Stimulated activated CD8-positive, alpha-beta memory T cell treated with anti-CD3 and anti-CD28 coated beads, Interleukin-4, amount 100 ng/mL, for 24 hours (primary cell): ENCODE data around the gene CAPZB.

ENCODE experiments used
- DNase-seq: peaks from one replicate; pipeline ENCODE4 v3.0.0-alpha.2; 2020; ENCODE audit warnings: low read depth

The CAPZB gene

DNA sequence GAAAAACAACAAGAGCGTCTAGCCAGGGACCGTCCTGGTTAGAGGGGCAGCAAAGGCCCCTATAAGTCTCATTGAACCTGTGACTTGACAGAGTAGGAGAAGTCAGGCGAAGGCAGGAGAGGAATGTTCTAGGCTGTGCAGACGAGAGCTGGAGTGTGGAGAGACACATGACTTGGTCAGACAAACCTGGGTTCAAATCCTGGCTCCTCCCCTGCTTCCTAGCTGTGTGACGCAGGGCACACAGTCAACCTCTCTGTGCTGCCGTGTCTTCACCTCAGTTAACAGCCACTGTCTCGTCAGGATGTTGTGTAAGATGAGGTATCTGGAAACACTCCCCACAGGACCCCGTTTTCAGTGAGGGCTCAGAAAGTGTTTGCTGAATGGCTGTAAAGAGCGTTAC is 157.6 kb downstream of the CAPZB start:
- DNase-seq = no peak

DNA sequence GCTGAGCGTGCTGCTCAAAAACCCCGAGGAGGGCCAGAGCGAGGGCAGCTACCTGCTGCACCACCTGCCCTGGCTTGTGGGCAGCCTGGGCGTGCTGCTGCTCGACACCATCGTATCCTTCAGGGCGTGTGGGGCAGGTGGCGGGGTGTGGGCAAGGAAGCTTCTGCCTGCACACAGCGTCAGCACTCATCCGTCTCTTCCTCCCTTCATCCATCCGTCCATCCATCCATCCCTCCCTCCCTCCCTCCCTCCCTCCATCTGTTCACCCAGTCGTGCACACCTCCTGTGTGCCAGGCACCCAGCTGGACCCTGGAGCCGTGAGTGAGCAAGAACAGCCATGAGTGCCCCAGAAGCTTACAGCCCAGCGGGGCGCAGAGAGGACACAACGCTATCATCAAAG is 158.0 kb downstream of the CAPZB start:
- no peak for DNase-seq

- DNase-seq = no peak
Observed at GRCh38 chr1:19326748-19327065, 158.6 kb downstream of the CAPZB start.

GRCh38 chr1:19325958-19326747 is 159.2 kb downstream of the CAPZB start:
- no peak for DNase-seq

DNA sequence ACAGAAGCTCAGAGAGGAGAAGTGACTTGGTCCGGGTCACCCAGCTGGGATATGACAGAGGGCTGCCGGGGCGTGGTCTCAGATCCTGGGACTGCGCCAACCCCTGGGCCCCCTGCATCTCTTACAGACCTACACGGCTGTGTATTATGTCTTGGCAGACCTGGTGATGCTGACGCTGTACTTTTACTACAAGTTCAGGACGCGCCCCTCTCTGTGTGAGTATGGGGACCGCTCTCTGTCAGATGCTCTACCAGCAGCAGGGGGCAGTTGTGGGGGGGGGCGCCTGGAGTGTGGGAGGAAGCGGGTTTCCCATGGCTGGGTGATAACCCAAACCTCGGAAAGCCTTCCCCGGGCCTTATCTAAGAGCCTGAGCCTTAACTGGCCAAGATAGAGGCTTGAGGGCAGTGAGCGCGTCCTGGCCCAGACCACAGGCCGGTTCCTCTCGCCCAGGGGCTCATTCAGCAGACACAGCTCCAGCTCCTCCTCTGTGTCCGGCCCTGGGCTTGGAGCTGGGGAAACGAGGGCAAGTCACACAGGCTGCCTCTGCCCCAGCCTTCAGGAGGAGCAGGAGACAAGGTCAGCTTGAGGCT is 159.9 kb downstream of the CAPZB start:
- DNase-seq = no peak

DNA sequence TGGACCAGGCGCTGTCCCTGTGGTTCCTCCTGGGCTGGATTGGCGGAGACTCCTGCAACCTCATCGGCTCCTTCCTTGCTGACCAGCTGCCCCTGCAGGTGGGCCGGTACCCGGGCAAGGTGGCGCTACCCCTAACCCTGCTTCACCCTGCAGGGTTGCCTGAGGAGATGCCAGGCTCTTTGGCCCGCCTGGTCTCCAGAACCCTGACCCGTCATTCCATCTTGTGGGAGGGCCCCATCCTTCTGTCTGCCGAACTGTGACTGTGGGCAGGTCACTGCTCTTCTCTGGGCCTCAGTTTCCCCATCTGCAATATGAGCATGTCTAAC is 160.7 kb downstream of the CAPZB start:
- DNase-seq = no peak

DNA sequence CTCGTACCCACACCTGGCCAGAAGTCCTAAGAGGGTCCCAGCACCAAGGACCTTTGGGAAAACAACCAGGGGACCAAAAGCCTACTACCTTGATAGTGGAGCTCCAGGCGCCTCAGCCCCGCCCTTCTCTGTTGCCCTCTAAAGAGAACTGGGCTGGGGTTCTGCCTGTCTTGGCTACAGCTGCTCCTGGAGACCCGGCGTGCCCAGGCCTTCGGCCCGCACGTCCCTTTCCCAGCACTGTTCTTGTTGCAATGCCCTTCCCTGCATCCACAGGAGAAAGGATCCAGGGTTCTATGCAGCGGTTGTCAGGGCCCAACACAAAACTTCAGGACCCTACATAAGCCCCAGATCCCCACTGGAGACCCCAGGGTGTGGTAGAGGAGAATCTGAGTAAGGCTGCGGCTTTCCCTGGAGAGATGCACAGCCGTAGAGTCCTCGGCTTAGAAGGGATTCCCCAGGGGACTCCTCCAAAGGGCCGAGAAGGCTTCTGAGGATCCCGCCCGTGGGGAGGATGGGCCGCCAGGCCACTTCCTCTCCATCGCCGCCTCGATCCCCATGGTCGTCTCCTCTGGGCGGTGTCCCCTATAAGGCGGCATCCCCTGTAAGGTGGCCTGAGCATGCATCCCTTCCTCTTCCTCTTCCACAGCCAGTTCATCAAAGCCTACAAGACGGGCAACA is 161.2 kb downstream of the CAPZB start:
- DNase-seq = no peak

DNA sequence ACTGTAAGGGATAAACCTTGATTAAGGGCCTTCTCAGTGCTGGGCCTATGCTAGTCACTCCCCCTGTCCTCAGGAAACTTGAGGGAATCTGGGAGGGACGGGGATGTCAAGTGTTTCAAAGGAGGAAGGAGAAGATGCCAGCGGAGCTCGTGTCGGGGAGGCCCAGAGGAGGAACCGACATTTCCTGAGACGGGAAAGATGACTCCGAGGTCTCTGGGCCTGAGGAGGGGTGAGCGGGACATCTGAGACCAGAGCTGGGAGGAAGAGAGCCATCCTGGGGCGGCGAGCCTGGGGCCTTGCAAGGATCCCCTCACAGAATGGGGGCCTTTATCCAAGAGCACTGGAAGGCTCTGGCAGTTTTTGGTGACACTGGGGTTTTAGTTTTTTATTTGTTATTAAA is 162.9 kb downstream of the CAPZB start:
- no peak for DNase-seq

- no peak for DNase-seq
Observed at GRCh38 chr1:19321071-19321470, 164.3 kb downstream of the CAPZB start.

- DNase-seq = no peak
Observed at GRCh38 chr1:19319196-19319595, 166.1 kb downstream of the CAPZB start.

DNA sequence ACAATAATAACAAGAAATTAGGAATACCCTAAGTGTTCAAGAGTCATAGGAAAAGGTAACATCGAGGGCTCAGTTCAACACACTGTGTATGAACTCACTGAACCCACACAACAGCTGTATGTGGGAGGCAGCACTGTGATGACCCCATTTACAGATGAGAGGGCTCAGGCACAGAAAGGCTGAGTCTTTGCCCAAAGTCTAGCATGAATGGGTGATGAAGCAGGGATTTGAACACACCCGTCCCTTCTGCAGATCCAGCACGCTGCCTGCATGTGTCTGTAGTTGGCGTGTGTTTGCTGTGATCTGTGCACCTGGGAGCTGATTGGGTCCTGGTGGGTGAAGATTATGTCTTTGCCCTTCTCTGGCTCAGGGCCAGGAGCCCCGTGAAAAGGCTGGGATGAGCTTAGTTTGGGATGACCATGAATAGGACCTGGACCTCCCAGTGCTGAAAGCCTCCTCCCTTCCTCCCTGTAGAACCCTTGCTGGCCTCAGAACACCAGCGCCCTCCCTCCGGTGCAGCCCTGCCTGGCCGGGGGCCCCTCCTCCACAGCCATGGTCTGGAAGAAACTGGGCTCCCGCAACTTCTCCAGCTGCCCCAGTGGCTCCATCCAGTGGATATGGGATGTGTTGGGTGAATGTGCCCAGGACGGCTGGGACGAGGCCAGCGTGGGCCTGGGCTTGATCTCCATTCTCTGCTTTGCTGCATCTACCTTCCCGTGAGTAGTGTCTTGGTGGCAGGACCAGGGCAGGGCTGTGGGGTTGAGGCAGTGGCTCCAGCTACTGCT is 168.0 kb downstream of the CAPZB start:
- no peak for DNase-seq

- DNase-seq = no peak
Observed at GRCh38 chr1:19315378-19316198, 169.8 kb downstream of the CAPZB start.

DNA sequence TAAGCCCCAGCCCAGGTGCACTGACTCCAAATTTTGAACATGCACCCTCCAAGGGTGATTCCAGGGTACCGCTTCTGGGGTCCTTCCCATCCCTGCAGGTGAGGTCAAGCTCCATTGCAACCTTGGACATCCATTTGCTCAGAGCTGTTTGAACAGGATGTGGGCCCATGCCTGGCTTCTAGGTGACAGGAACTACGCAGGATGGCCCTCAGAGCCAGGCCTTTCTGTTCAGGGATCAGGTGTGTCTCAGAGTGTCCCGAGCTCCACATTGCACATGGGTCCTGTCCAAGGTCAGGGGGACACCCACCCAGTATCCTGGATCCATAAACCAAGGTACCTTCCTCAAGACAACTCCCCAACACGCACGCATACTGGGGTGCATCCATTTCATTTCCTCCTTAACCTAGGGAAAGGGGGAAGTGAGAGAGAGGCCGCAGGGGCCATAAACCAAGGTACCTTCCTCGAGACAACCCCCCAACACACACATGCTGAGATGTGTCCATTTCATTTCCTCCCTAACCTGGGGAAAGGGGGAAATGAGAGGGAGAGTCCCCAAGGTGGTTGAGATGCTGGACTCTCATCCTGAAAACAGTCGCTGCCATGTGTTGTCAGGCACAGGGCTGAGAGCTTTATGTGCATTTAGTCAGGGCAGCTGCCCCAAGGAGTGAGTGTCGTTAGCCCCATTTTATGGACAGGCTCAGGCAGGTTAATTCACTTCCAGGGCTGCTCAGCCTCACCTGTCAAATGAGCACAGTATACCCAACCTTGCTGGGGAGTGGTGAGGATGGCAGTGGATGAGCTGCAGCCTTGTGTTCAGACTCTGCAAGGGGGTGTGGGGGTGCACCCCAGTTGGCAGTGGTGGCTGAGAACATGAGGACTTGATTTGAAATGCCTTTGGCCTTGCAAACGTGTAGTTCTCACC is 171.1 kb downstream of the CAPZB start:
- no peak for DNase-seq

- DNase-seq = no peak
Observed at GRCh38 chr1:19313636-19313959, 171.7 kb downstream of the CAPZB start.

DNA sequence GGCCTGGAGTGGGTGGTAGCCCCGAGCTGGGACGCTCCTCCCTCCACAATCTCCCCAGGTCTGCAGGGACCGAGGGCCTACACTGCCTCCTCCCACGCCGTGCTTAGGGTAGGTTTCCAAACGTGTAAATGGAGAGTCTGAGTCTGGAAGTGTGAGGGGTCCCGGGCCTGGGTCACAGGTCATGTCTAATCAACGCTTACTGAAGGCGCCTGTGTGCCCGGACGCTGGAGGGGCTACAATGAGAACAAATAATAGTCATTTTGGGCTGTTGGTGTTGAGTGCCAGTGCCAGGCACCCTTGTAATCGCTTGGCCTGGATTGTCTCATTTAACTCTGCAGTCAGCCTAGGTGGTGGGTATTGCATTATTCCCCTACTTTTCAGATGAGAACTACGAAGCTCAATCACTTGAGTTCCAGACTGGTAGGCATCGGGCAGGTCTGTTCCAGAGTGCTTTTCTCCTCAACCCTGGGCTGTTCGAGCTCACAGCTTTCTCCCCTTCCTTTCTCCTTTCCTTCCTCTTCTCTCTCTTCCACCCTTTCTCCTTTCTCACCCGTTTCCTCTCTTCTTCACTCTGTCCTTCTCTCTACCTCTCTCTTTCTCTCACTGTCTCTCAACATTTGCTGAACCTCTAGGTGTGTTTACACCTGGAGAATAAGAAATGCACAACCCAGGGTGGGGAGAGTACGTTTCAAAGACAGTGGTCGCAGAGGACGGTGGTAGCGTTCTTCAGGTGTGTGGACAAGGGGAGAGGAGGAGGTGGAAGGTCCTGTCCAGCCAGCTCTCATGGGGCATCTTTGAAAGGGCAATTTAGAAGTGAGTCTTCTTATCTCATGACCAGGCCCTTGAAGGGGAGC is 172.3 kb downstream of the CAPZB start:
- no peak for DNase-seq

DNA sequence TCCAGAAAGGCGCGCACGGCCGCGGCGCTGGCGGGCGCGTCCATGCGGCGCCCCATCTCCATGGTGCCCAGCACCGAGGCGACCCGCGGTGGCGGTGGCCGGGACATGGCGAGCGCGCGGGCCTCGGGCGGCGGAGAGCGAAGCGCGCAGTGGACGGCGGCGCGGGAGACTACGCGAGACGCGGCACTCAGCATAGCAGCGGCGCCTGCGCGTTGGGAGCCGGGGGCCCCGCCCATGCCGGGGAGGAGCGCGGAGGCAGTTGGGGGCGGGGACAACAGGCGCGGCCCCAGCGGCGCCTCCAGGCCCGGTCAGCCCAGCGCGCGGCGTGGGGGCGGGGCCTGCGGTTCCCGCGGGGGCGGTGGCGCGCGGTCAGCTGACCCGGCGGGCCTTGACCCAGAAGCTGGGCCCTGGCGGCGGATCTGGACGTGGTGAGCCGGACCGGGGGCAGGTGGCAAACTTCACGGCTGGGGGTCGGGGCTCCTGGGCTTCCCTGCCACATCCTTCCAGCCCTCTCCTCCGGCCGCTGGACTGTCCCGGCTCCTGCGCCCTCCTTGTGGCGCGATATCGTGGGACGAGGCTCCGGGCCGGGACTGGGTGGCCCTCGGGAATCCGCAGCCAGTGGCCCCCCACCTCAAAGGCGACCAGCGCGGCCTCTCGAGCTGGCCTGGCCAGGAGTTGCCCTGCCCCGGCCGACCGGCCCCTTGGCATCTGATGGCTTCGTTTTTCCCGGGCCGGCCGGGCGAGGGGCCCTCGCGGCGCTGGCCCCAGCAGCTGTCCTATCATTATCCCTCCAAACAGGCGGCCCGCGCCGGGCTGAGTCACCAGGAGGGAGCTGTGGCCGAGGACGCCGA is 173.2 kb downstream of the CAPZB start, which contains the start of the genes AKR7A2 and SLC66A1:
TSS of gene AKR7A2 (minus strand) at position 214 of the 851 bp plus-strand sequence. CDS start at position 194, 20 bp downstream.
TSS of gene SLC66A1 (plus strand) at position 396 of the 851 bp plus-strand sequence. CDS start 5,352 bp downstream, outside the sequence.
- DNase-seq = peak; percentile 83

DNA sequence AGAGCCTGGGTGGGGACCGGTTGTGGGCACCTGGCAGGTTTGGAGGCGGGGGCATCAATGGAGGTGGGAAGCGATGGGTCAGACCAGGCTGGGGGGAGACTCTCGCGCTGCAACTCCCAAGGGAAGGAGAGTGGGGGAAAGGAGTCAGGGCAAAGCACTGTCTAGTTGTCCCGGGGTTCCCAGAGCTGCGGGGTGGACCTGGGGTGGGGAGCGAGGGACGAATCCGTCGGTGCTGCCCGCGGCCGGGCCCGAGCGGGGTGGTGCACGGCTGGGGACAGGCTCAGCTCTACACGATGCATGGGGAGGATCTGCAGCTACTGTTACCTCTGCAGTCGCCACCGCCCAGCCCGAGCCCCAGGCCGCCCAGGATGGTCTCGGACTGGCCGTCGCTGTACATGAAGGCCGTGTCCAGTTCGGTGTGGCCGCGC is 173.8 kb downstream of the CAPZB start:
- no peak for DNase-seq

GRCh38 chr1:19310720-19311502 is 174.4 kb downstream of the CAPZB start:
- DNase-seq = no peak
